Measurements from ENCODE around the gene SCFD2. TPM values are rescaled to one million over a fixed set of nuclear protein-coding genes. Genes with fewer than 3 reads are reported as not detected.

SCFD2 gene
- total RNA-seq, 1 donor from 2014 or later: 11.9 TPM

GRCh38 chr4:53321984-53322289 lies 43.9 kb downstream of the SCFD2 start:
- H3K79me2 ChIP-seq (ENCODE audit: insufficient read depth, low read length): peaks cover 25% of the 10 kb centered on the region
- no peak overlapping the region for H3K27ac Mint-ChIP-seq (ENCODE audit: unreplicated experiment)

GRCh38 chr4:53321151-53321983 lies 44.5 kb downstream of the SCFD2 start:
- FAIRE-seq (peak; percentile 91), DNase-seq (ENCODE audit: low read depth) (peak; percentile 88)
- H3K4me1 Mint-ChIP-seq (ENCODE audit: low read depth, unreplicated experiment): peaks cover 10% of the 10 kb centered on the region

More at GRCh38 chr4:53321984-53322289, 43.9 kb downstream of the SCFD2 start:
- peak; percentile 23 for FAIRE-seq
- Histone ChIP-seq H3K9me3 (ENCODE audit: insufficient read depth, low read depth, low read length) (no peaks in the 10 kb centered on the region), H3K4me1 (ENCODE audit: insufficient read depth, low read length) (peaks cover 22% of the 10 kb centered on the region), H3K36me3 (ENCODE audit: insufficient read depth, low read length) (no peaks in the 10 kb centered on the region), H3K27me3 (ENCODE audit: insufficient read depth, low read length) (no peaks in the 10 kb centered on the region), H2AFZ (ENCODE audit: low read depth, low read length) (peak overlapping the region; percentile 3), H3K27ac (ENCODE audit: low read depth, low read length) (peak overlapping the region; percentile 86), H4K20me1 (ENCODE audit: insufficient read depth, low read length) (no peaks in the 10 kb centered on the region), H3K4me2 (ENCODE audit: low read length) (peak overlapping the region; percentile 81), H3K9ac (ENCODE audit: low read length) (peak overlapping the region; percentile 49), H3K4me3 (ENCODE audit: insufficient read depth, low read depth, low read length) (peak overlapping the region; percentile 40)
- Mint-ChIP-seq H3K36me3 (ENCODE audit: low read depth, unreplicated experiment) (peaks cover under 1% of the 10 kb centered on the region), H3K4me1 (ENCODE audit: low read depth, unreplicated experiment) (peaks cover 10% of the 10 kb centered on the region), H3K4me3 (ENCODE audit: unreplicated experiment) (no peak overlapping the region), H3K27me3 (ENCODE audit: low read depth, unreplicated experiment) (no peaks in the 10 kb centered on the region), H3K9me3 (ENCODE audit: unreplicated experiment) (peaks cover 1% of the 10 kb centered on the region)
- DNase-seq (ENCODE audit: low read depth): no peak
- TF ChIP-seq CTCF (IDR thresholded peaks at IDR 0.05; ENCODE audit: insufficient read depth, low read depth, low read length) (no peak), EZH2 (IDR thresholded peaks at IDR 0.05; ENCODE audit: insufficient read depth, low read length) (no peak)

More at GRCh38 chr4:53321151-53321983, 44.5 kb downstream of the SCFD2 start:
- Mint-ChIP-seq H3K4me3 (ENCODE audit: unreplicated experiment) (peak overlapping the region; percentile 60), H3K27ac (ENCODE audit: unreplicated experiment) (peak overlapping the region; percentile 67), H3K9me3 (ENCODE audit: unreplicated experiment) (no peaks in the 10 kb centered on the region), H3K36me3 (ENCODE audit: low read depth, unreplicated experiment) (no peaks in the 10 kb centered on the region), H3K27me3 (ENCODE audit: low read depth, unreplicated experiment) (no peaks in the 10 kb centered on the region)
- Histone ChIP-seq H3K4me2 (ENCODE audit: low read length) (peak overlapping the region; percentile 81), H3K36me3 (ENCODE audit: insufficient read depth, low read length) (no peaks in the 10 kb centered on the region), H3K27me3 (ENCODE audit: insufficient read depth, low read length) (no peaks in the 10 kb centered on the region), H3K9ac (ENCODE audit: low read length) (peak overlapping the region; percentile 49), H3K27ac (ENCODE audit: low read depth, low read length) (peak overlapping the region; percentile 86), H3K79me2 (ENCODE audit: insufficient read depth, low read length) (peaks cover 25% of the 10 kb centered on the region), H3K4me3 (ENCODE audit: insufficient read depth, low read depth, low read length) (peak overlapping the region; percentile 40), H3K4me1 (ENCODE audit: insufficient read depth, low read length) (peaks cover 22% of the 10 kb centered on the region), H3K9me3 (ENCODE audit: insufficient read depth, low read depth, low read length) (no peaks in the 10 kb centered on the region), H4K20me1 (ENCODE audit: insufficient read depth, low read length) (no peaks in the 10 kb centered on the region), H2AFZ (ENCODE audit: low read depth, low read length) (peak overlapping the region; percentile 3)
- TF ChIP-seq CTCF (IDR thresholded peaks at IDR 0.05; ENCODE audit: insufficient read depth, low read depth, low read length): no peak
- TF ChIP-seq EZH2 (IDR thresholded peaks at IDR 0.05; ENCODE audit: insufficient read depth, low read length): no peak

Data from astrocyte (in vitro differentiated cells and primary cell).